HCT116 (cell line): ENCODE data around the gene BLID. TPM values are rescaled to one million over a fixed set of nuclear protein-coding genes. Genes with fewer than 3 reads are reported as not detected.

Experiments used
- ATAC-seq: fragments of 200-7000 bp; cut with Tn5 transposase; 2 replicates; pipeline ENCODE4 v1.9.1; 2020; ENCODE audit warnings: mild to moderate bottlenecking, moderate library complexity
- BruUV-seq: library from RNA; stranded (reverse); fragments of 400-500 nt; replicated peaks from 2 replicates; lab custom pipeline; 2021; lab: Mats Ljungman, UMichigan
- CTCF ChIA-PET: fragments of 300-600 bp; sonication (Branson Sonifier 250); formaldehyde crosslinking; loops from one replicate; lab custom pipeline; 2021; ENCODE audit warnings: antibody characterized with exemption; lab: Charles Lee
- POLR2A ChIA-PET: fragments of 300-600, 350-600 bp; sonication (Branson Sonifier 250); formaldehyde crosslinking; loops from one replicate; lab custom pipeline; 2021; ENCODE audit warnings: antibody characterized with exemption; lab: Charles Lee
- RAD21 ChIA-PET, 2 experiments: fragments of 300-600 bp; sonication (Branson Sonifier 250); formaldehyde crosslinking; loops; one replicate each; lab custom pipeline; 2023; ENCODE audit warnings: low total read pairs in 2 of 2; ENCODE audit not compliant: uncharacterized antibody in 2 of 2, unreplicated experiment in 2 of 2, low non-redundant PET in 1 of 2; lab: Charles Lee
- DNase-seq: peaks from one replicate; pipeline ENCODE4 v3.0.0-alpha.2; 2010; ENCODE audit warnings: low read depth, low spot score
- H2AFZ ChIP-seq: fragments of 200-600 bp; shearing (Covaris generic), sonication (generic); 2 replicates; pipeline ENCODE4 v1.6.1; 2017; ENCODE audit warnings: low read depth, mixed run types, mixed read lengths, antibody characterized with exemption, low read length; ENCODE audit not compliant: poor library complexity, severe bottlenecking
- H3K27ac ChIP-seq: 2 replicates; pipeline ENCODE4 v1.5.1; 2012; ENCODE audit warnings: low read depth, low read length
- H3K27me3 ChIP-seq: fragments of 200-600 bp; sonication (generic); 2 replicates; pipeline ENCODE4 v1.6.1; 2016; ENCODE audit warnings: mixed run types, low read length, mixed read lengths; ENCODE audit not compliant: insufficient read depth
- H3K36me3 ChIP-seq, 2 experiments: fragments of 200-500 bp in 1 of 2; fragments of 200-600 bp in 1 of 2; sonication (Bioruptor generic) in 1 of 2; sonication (generic) in 1 of 2; 2 replicates each; pipeline versions ENCODE4 v1.5.1 to v1.6.1; 2014 to 2016; ENCODE audit warnings: low read length in 2 of 2, inconsistent platforms in 1 of 2, mixed read lengths in 1 of 2, mixed run types in 1 of 2; ENCODE audit not compliant: insufficient read depth in 2 of 2, control insufficient read depth in 1 of 2
- H3K4me1 ChIP-seq, 2 experiments: fragments of 200-600 bp in 1 of 2; sonication (generic) in 1 of 2; 2 replicates each; pipeline versions ENCODE4 v1.5.1 to v1.6.1; 2012 to 2017; ENCODE audit warnings: low read length in 2 of 2, inconsistent platforms in 1 of 2, mild to moderate bottlenecking in 1 of 2, mixed read lengths in 1 of 2, mixed run types in 1 of 2, moderate library complexity in 1 of 2; ENCODE audit not compliant: insufficient read depth in 2 of 2, control insufficient read depth in 1 of 2
- H3K4me2 ChIP-seq: fragments of 200-600 bp; sonication (generic); 2 replicates; pipeline ENCODE4 v1.6.1; 2017; ENCODE audit warnings: mixed run types, low read length, mixed read lengths
- H3K4me3 ChIP-seq, 2 experiments: fragments of 200-600 bp in 1 of 2; sonication (generic) in 1 of 2; replicated peaks in 1 of 2; 2 replicates each; pipeline ENCODE4 v1.5.1; 2011 to 2016; ENCODE audit warnings: low read length in 2 of 2, control low read depth in 1 of 2, low read depth in 1 of 2, mild to moderate bottlenecking in 1 of 2, mixed read lengths in 1 of 2, mixed run types in 1 of 2
- H3K79me2 ChIP-seq: fragments of 200-600 bp; sonication (generic); 2 replicates; pipeline ENCODE4 v1.6.1; 2017; ENCODE audit warnings: mild to moderate bottlenecking, mixed run types, low read length, moderate library complexity, mixed read lengths; ENCODE audit not compliant: insufficient read depth
- H3K9ac ChIP-seq: fragments of 200-600 bp; sonication (generic); 2 replicates; pipeline ENCODE4 v1.6.1; 2016; ENCODE audit warnings: low read length, mixed read lengths
- H3K9me2 ChIP-seq: fragments of 200-600 bp; sonication (generic), shearing (Covaris generic); 2 replicates; pipeline ENCODE4 v1.6.1; 2017; ENCODE audit warnings: mixed run types, mild to moderate bottlenecking, moderate library complexity; ENCODE audit not compliant: insufficient read depth
- H3K9me3 ChIP-seq, 2 experiments: fragments of 200-500 bp in 1 of 2; fragments of 200-600 bp in 1 of 2; sonication (Bioruptor generic) in 1 of 2; sonication (generic) in 1 of 2; 2 replicates each; pipeline ENCODE4 v1.6.1; 2014 to 2017; ENCODE audit warnings: low read length in 2 of 2, mixed read lengths in 2 of 2, inconsistent platforms in 1 of 2, low read depth in 1 of 2, mild to moderate bottlenecking in 1 of 2, mixed run types in 1 of 2, moderate library complexity in 1 of 2; ENCODE audit not compliant: control insufficient read depth in 1 of 2, insufficient read depth in 1 of 2
- H4K20me1 ChIP-seq: fragments of 200-600 bp; sonication (generic), shearing (Covaris generic); 2 replicates; pipeline ENCODE4 v1.6.1; 2017; ENCODE audit warnings: mixed run types, mild to moderate bottlenecking, moderate library complexity; ENCODE audit not compliant: insufficient read depth
- CBX3 ChIP-seq: IDR thresholded peaks from 2 replicates; pipeline ENCODE4 v1.6.1; 2012; ENCODE audit warnings: low read depth
- EGR1 ChIP-seq: IDR thresholded peaks from 2 replicates; pipeline ENCODE4 v1.6.1; 2012; ENCODE audit warnings: low read depth
- ELF1 ChIP-seq: IDR thresholded peaks from 2 replicates; pipeline ENCODE4 v1.6.1; 2012; ENCODE audit warnings: low read depth, borderline replicate concordance
- EZH2phosphoT487 ChIP-seq: fragments of 200-600 bp; IDR thresholded peaks from 2 replicates; pipeline ENCODE4 v1.6.1; 2018; ENCODE audit warnings: antibody characterized with exemption, borderline replicate concordance
- JUND ChIP-seq: IDR thresholded peaks from 2 replicates; pipeline ENCODE4 v1.6.1; 2012
- POLR2A ChIP-seq: IDR thresholded peaks from 2 replicates; pipeline ENCODE4 v1.7.0; 2011; ENCODE audit warnings: borderline replicate concordance; ENCODE audit not compliant: insufficient read depth, insufficient read length; ENCODE audit errors: extremely low read depth
- SP1 ChIP-seq: IDR thresholded peaks from 2 replicates; pipeline ENCODE4 v1.6.1; 2012; ENCODE audit warnings: low read depth
- SRF ChIP-seq: IDR thresholded peaks from 2 replicates; pipeline ENCODE4 v1.6.1; 2012; ENCODE audit warnings: low read depth
- YY1 ChIP-seq: IDR thresholded peaks from 2 replicates; pipeline ENCODE4 v1.6.1; 2011; ENCODE audit warnings: low read length, low read depth, moderate library complexity, mild to moderate bottlenecking; ENCODE audit not compliant: insufficient replicate concordance; ENCODE audit errors: extremely low read depth
- ZFX ChIP-seq: fragments of 450-650 bp; IDR thresholded peaks from 2 replicates; pipeline ENCODE4 v1.6.1; 2017
- intact Hi-C: fragments of 100-400 bp; cut with micrococcal nuclease; formaldehyde crosslinking; loops from 2 replicates; pipeline ENCODE4 v1.10.0; 2022
- total RNA-seq: library from RNA; stranded (reverse); gene quantifications from one replicate; pipeline ENCODE4 v1.2.1, GENCODE V29; 2021; ENCODE audit not compliant: unreplicated experiment
- TF ChIP-seq, protein P1 (sequence below): IDR thresholded peaks from 2 replicates; pipeline ENCODE4 v1.6.1; 2012
- TF ChIP-seq, protein P2 (sequence below), 3 experiments: fragments of 200-600 bp in 1 of 3; sonication (generic) in 1 of 3; IDR thresholded peaks in 2 of 3; conservative IDR thresholded peaks in 1 of 3; 2 replicates each; pipeline ENCODE4 v1.5.1; 2012 to 2017; ENCODE audit warnings: low read depth in 2 of 3, low read length in 2 of 3, antibody characterized with exemption in 1 of 3, borderline replicate concordance in 1 of 3, control low read depth in 1 of 3, mild to moderate bottlenecking in 1 of 3, mixed read lengths in 1 of 3, mixed run types in 1 of 3, moderate library complexity in 1 of 3; ENCODE audit not compliant: insufficient read depth in 1 of 3
- TF ChIP-seq, protein P3 (sequence below): IDR thresholded peaks from 2 replicates; pipeline ENCODE4 v1.6.1; 2012
- TF ChIP-seq, protein P4 (sequence below): IDR thresholded peaks from 2 replicates; pipeline ENCODE4 v1.6.1; 2012; ENCODE audit warnings: low read depth

The BLID gene
- total RNA-seq, 1 experiment from 2014 or later, result 8.9 TPM

DNA sequence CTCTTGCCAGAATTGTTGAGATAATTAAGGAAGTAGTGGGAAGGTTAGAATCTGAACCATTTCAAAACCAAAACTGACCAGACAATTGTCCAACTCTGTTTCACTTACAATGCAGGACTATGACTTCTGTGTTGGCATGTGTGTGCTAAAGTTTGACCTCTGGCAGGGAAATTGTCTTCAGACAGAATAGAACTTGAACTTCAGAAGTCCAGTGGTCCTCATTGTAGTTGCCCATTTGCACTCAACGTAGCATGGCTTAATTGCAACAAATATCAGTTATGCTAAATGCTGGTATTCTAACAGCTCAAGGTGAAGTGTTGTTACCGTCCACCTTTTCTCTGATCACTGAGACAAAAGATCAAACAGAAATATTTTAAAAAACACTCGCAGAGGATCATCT, 47.2 kb downstream of the BLID start:
- no TSS peak for BruUV-seq
- no peak for TF ChIP-seq POLR2A
- TF ChIP-seq ELF1, result no peak
- TF ChIP-seq SP1, result no peak
- TF ChIP-seq, protein P1, sequence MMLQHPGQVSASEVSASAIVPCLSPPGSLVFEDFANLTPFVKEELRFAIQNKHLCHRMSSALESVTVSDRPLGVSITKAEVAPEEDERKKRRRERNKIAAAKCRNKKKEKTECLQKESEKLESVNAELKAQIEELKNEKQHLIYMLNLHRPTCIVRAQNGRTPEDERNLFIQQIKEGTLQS, result no peak
- no peak for TF ChIP-seq YY1
- TF ChIP-seq EGR1, result no peak
- TF ChIP-seq, protein P2, sequence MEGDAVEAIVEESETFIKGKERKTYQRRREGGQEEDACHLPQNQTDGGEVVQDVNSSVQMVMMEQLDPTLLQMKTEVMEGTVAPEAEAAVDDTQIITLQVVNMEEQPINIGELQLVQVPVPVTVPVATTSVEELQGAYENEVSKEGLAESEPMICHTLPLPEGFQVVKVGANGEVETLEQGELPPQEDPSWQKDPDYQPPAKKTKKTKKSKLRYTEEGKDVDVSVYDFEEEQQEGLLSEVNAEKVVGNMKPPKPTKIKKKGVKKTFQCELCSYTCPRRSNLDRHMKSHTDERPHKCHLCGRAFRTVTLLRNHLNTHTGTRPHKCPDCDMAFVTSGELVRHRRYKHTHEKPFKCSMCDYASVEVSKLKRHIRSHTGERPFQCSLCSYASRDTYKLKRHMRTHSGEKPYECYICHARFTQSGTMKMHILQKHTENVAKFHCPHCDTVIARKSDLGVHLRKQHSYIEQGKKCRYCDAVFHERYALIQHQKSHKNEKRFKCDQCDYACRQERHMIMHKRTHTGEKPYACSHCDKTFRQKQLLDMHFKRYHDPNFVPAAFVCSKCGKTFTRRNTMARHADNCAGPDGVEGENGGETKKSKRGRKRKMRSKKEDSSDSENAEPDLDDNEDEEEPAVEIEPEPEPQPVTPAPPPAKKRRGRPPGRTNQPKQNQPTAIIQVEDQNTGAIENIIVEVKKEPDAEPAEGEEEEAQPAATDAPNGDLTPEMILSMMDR (IDR thresholded peaks at IDR 0.05 in 2 of 3, conservative IDR thresholded peaks at IDR 0.05 in 1 of 3; ENCODE audit: borderline replicate concordance in 1 of 3, insufficient read depth in 1 of 3, low read depth in 2 of 3, low read length in 2 of 3), result no peak
- TF ChIP-seq EZH2phosphoT487, result no peak
- no peak for TF ChIP-seq ZFX
- no peak for TF ChIP-seq JUND
- TF ChIP-seq, protein P3, sequence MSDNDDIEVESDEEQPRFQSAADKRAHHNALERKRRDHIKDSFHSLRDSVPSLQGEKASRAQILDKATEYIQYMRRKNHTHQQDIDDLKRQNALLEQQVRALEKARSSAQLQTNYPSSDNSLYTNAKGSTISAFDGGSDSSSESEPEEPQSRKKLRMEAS, result no peak
- TF ChIP-seq, protein P4, sequence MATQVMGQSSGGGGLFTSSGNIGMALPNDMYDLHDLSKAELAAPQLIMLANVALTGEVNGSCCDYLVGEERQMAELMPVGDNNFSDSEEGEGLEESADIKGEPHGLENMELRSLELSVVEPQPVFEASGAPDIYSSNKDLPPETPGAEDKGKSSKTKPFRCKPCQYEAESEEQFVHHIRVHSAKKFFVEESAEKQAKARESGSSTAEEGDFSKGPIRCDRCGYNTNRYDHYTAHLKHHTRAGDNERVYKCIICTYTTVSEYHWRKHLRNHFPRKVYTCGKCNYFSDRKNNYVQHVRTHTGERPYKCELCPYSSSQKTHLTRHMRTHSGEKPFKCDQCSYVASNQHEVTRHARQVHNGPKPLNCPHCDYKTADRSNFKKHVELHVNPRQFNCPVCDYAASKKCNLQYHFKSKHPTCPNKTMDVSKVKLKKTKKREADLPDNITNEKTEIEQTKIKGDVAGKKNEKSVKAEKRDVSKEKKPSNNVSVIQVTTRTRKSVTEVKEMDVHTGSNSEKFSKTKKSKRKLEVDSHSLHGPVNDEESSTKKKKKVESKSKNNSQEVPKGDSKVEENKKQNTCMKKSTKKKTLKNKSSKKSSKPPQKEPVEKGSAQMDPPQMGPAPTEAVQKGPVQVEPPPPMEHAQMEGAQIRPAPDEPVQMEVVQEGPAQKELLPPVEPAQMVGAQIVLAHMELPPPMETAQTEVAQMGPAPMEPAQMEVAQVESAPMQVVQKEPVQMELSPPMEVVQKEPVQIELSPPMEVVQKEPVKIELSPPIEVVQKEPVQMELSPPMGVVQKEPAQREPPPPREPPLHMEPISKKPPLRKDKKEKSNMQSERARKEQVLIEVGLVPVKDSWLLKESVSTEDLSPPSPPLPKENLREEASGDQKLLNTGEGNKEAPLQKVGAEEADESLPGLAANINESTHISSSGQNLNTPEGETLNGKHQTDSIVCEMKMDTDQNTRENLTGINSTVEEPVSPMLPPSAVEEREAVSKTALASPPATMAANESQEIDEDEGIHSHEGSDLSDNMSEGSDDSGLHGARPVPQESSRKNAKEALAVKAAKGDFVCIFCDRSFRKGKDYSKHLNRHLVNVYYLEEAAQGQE, result no peak
- no peak for TF ChIP-seq CBX3
- no peak for TF ChIP-seq SRF
- no peaks in the 10 kb centered on the region for H3K4me1 ChIP-seq
- H3K36me3 ChIP-seq, result no peaks in the 10 kb centered on the region
- H3K9ac ChIP-seq, result no peak overlapping the region
- CTCF ChIA-PET, result no interaction called here
- H3K9me2 ChIP-seq, result no peaks in the 10 kb centered on the region
- H3K4me3 ChIP-seq, result no peak overlapping the region
- H2AFZ ChIP-seq, result no peak overlapping the region
- intact Hi-C loops, result no loop called here
- H3K4me2 ChIP-seq, result no peak overlapping the region
- H3K9me3 ChIP-seq, result no peaks in the 10 kb centered on the region
- no peaks in the 10 kb centered on the region for H3K79me2 ChIP-seq
- DNase-seq (no peak), ATAC-seq (no peak)
- RAD21 ChIA-PET, result no interaction called here
- POLR2A ChIA-PET, result no interaction called here
- no peaks in the 10 kb centered on the region for H4K20me1 ChIP-seq
- H3K27ac ChIP-seq, result no peak overlapping the region
- no peaks in the 10 kb centered on the region for H3K27me3 ChIP-seq
